GM20431 (cell line): ENCODE data around the gene MERTK.

Experiments
- in situ Hi-C: fragments of 300-500 bp; cut with MseI, MboI; formaldehyde crosslinking; loops from one replicate; pipeline ENCODE4 v1.15.0; 2020; ENCODE audit warnings: low sequenced_read_pairs; ENCODE audit not compliant: unreplicated experiment

The MERTK gene

DNA sequence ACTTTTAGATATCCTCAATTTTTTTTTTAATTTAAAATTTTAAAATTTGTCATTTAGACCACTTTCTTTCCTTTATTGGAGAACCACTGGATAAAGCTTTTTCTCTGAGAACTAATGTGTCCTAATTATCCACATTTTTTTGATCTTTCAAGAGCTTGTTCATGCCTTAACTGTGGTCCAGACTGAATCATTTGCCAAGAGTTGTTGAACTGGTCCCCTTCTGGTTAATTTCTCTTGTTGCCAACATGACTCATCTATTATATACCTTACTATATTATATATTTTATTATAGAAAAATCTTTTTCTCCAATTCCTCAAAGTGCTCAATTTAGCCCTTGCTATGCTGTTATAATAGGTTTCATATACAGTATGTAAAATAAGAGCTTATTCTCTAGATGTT lies 103.5 kb downstream of the MERTK start:
- in situ Hi-C loops = no loop called here

DNA sequence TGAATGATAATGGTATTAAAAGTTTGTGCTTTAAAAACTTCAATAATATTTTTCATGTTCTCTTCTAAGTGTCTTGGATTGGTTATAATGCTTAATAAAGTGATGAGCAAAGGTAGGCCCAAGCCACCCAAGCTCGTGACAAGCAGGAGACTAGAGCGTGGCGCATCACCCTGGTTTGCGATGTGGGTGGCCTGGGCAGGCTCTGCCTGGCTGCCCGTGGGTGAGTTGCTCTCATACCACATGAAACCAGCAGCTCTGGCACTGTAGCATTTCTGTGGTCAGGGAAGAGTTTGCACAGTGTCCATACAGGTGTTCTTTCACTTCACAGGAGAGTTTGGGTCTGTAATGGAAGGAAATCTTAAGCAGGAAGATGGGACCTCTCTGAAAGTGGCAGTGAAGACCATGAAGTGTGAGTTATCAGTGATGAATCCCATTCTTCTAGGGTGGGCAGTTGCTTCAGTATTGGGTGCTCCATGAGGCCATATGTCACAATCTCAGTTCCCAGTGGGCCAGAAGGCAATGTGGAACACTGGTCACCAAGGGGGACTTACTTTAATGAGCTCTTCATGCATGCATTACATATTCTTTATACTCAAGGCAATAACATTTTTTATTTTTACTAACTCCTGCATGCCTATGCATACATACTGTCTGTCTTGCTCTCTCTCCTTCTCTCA lies 105.3 kb downstream of the MERTK start:
- in situ Hi-C loops = no loop called here

DNA sequence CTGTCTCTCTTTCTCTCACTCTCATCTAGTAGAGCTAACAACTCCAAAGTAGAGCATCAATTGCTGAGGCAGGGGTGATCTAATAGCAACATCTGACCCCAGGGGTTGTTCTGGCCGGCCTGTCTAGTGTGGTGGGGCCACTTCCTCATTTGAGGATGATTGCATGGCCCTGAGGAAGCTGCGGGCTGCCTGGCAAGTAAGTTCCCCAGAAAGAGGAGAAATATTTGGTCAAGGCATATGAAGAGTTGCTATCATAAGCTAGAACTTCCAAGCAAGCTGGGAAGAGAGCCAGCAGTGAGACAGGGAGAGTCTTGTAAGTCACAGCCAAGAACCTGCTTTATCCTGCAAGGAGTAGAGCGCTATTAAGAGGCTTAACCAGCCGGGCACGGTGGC lies 105.8 kb downstream of the MERTK start:
- in situ Hi-C loops = no loop called here

DNA sequence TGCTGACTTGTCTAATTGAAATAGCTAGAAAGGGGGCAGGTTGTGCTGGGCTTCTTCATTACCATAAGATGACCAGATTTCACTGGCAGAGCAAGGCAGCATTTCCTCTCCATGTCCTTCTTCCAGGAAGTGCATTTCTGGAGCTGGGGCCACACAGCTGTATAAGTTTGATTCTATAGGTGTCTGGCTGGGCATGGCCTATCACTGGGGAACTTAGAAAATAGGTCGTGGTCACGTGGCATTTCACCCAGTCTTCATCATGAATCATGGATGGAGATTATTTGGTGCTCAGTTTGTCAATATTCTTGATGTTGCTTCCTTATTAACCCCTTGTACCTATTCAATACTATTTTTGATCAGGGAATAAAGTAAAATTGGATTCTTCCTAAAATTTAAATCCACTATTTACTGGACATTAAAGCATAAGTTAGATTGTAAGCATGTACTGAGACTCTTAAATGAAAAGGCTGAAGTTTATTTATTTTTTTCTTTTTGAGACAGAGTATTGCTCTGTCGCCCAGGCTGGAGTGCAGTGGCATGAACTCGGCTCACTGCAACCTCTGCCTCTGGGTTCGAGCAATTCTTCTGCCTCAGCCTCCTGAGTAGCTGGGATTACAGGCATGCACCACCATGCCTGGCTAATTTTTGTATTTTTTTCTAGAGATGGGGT lies 107.1 kb downstream of the MERTK start:
- in situ Hi-C loops = no loop called here

DNA sequence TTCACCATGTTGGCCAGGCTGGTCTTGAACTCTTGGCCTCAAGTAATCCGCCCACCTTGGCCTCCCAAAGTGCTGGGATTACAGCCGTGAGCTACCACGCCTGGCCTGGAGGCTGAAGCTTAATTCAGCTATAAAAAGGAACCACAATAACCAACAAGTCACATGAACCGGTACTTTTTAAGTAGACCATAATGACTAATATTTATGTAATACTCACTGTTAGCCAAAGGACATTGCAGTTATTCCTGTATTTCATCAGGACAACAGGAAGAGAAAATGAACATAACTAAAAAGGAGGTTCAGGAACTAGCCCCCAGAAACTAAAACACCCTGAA lies 107.6 kb downstream of the MERTK start:
- in situ Hi-C loops = no loop called here

DNA sequence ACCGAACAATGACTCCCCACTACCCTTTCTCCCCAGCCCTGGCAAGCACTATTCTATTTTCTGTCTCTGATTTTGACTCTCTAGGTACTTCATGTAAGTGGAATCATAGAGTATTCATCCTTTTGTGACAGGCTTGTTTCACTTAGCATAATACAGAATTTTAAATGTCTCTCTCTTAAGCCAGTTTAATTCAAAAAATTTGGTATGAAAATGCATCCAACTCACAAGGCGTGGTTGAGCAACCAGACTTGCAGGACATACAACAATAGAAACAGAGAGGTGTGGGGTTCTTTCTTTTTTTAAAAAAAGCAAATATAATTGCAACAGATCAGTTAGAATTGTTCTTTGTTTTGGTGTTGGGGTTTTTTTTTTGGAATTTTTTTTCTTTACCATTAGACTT lies 109.1 kb downstream of the MERTK start:
- in situ Hi-C loops = no loop called here

DNA sequence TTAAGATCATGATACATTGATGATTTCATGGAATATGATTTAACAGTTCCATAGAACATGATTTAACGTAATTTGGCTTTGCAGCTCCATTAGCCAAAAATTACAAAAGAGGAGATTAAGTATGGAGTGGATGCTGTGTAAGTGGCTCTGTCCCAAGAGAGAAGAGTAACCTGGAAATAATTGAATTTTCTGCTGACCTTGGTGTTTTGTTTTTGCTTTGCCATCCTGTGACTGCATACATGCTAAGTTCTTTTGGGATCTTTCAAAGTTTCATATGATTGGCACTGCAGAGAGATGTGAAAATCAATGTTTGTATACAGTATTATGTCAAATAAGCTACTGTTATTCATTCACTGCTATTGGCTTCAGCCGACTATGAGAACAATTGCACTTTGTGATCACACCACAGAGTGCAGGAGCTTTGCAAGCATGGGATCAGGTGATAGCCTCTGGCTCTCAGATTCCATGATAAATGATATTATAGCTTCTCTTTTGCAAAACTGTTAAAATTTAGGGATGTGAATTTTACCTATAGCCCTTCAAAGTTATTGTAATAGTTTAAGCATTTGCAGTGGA lies 110.6 kb downstream of the MERTK start:
- in situ Hi-C loops = no loop called here

DNA sequence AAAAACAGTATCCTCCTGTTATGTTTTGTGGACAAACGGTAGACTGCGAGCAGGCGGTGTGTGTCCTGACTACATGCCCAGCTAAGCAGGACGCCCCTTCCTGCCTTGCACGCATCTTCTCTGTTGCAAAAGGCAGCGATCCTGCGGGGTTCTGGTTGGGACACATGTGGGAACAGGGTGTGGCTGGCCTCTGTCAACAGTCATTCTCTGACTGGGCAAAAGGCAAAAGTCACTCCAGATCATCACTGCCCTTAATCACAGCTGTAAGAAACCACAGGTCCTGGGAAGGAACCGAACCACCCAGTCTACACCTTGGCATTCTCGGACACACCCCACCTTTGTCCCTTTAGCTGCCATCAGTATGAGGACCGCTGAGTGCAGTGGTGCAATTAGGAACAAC lies 112.3 kb downstream of the MERTK start:
- in situ Hi-C loops = no loop called here

DNA sequence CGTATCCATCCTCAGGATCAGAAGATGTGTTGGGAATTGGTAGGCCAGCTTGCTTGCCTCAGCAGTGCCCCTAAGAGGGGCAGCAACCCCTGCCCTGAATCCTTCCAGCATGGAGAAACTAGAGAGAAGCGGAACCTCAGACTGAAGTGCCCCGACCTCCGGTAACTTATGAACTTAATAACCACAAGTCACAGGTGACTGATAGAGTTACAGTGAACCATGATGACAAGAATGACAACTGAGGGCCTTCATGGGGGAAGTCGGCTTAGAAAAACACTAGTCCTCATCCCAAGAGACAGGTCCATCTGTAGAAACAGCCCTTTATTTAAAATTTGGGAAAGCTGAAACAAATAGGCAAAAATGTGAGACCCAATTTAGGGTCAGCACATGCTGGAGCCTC lies 114.1 kb downstream of the MERTK start:
- in situ Hi-C loops = no loop called here

DNA sequence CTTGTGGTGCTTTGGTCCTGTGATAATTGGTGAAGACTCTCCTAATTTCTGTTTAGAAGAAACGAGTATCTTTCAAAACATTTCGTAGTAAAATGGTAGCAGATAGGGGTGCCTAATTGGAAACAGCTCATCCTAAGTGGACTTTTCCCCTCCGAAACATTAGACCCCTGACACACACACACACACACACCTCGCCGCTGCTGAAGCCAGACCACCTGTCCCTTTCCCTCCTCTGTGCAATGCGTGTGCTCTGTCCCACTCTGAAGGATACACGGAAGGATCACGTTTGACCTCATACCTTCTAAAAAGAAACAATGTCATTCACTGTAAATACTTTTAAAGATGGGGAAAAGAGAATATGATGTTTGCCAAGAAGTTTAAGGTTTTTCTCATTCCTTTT lies 120.4 kb downstream of the MERTK start:
- in situ Hi-C loops = no loop called here

DNA sequence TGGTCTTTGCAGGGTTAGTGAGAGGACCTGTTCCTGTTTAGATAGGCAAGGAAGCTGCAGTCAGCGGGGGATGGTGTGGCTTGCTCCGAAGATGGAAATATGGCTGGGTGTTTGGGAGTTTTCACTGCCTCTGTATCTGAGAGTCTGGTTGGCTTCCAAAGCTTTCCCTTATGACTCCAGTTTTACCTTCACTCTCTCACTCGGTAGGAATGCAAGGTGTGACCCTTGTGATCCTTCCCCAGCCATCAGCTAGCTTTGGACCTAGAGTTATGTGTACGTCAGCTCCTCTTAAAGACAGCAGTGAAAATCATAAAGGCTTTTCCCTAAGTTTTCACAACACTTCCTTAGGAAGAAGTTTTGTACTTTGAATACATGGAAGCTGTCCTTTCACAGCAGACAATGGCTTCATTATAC lies 121.2 kb downstream of the MERTK start:
- in situ Hi-C loops = no loop called here

DNA sequence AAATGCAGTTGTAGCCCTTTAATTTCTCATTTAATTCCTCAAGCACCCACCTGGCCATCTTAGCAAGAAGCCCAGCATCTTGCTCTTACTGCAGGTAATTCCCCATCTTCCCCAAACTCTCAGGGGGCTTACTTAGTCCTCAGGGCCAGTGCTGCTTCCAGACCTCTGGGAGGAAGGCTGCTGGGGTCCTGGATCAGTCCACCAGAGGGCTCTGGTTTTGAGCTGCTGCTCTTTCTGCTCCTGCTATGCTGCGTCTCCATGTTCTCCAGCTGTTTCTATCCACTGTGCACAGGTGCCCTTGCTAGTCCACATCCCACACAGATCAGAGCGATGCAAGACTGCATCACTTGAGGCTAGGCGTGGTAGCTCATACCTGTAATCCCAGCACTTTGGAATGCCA lies 122.2 kb downstream of the MERTK start:
- in situ Hi-C loops = no loop called here

DNA sequence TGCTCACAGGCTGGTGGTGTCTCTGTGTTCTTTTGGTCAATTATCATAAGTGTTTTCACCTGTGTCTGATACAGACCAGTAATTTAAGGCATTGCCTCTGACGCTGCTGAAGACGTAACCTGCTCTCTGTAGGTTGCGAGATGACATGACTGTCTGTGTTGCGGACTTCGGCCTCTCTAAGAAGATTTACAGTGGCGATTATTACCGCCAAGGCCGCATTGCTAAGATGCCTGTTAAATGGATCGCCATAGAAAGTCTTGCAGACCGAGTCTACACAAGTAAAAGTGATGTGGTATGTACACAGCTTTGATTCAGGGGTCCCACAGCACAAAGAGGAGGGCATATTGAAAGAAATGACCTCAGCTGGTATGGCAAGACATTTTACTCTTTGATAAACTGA lies 122.9 kb downstream of the MERTK start:
- in situ Hi-C loops = no loop called here

DNA sequence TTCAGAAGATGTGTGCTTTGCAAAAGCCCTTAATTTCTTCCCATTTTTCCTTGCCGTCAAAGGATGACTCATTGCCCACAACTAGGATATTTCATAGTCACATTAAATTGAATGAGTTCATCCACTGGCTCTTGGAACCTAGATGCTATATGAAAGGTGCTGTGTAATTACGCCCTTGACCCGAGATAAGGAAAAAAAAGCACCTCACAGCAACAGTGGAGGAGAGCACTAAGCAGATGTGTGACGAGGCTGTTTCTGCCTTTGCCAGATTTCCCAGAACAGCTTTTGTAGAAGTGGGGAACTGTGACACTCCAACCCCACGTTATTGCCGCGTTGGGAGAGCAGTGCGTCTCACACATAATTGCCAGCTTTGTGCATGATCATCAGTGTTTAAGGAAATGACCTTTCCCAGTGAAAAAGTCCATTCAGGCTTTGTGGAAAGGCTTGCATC lies 123.4 kb downstream of the MERTK start:
- in situ Hi-C loops = no loop called here

DNA sequence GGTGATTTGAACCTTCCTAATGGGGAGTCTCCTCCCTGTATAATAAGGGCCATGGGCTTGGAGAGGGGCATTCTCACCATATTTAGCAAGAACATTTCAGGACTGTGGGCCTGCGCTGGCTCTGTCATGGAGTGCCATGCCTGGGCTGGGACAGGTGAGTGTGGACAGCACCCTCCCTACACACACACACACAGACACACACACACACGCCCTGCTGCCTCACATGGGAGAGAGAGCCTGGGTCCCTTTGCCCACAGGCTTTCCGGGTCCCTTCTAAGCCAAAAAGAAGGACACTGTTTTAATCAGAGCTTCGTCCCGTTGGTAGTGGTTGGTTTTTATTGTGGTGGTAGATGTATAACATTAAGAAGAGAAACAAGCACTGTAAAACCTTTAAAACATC lies 125.3 kb downstream of the MERTK start:
- in situ Hi-C loops = no loop called here

DNA sequence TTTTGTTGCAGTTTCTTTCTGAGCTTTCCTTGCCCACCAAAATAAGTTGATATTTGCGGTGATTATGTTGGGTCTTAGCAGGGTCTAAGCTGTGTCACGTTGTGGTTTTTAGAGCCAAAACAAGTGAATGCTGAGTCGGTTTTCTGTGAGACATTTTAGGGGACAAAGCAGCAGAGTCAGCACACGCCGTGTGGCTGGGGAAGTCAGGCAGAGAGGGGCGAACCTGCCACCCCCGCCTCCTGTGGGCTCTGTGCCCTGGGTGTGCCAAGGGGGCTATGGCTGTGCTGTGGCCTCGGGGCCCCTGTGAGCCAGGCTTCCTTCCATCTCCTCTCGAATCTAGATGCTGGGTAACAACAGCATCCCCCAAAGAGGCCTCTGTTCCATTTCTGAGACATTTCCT lies 125.8 kb downstream of the MERTK start:
- in situ Hi-C loops = no loop called here

DNA sequence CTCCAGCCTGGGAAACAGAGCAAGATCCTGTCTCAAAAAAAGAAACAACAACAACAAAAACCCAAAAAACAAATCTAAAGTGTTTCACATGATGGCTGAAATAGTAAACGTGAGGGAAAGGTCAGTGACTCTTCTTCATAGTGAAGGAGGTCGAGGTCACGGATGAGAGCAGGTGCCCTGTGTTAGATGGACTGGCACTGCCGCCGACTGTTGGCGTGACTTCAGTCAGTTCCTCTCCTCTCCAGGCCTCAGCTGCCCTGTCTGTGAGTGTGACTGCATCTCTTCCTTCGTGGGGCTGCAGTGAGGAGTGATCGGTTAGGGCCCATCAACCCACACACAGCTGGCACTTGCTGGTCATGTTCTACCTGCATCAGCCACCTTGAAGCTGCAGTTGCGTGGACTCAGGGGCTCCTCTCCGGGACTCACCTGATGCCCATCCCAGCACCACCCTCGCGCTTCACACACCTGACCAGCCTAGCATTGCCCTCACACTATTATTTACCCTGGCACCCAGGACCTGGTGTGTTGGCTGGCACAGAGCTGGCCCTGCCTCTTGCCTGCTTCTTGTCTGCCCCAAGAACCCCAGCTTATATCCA lies 126.6 kb downstream of the MERTK start:
- in situ Hi-C loops = no loop called here

DNA sequence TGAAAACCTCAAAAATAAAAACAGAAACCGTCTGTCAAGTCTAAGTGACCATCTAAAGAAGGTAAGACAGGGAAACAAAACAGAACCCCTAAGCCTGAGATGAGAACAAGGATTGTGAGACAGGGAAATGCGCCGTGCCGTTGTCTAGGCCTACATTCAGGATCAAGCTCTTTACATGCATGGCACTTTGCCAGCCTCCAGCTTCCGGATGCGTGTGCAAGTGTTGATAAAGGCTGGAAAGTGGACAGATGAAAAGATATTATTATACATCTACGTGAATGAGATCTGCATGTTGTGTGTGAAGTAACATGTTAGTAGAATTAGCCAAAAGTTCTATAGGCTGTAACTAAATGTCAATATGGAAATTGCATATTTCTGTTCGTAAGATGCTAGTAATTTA lies 128.1 kb downstream of the MERTK start:
- in situ Hi-C loops = no loop called here

DNA sequence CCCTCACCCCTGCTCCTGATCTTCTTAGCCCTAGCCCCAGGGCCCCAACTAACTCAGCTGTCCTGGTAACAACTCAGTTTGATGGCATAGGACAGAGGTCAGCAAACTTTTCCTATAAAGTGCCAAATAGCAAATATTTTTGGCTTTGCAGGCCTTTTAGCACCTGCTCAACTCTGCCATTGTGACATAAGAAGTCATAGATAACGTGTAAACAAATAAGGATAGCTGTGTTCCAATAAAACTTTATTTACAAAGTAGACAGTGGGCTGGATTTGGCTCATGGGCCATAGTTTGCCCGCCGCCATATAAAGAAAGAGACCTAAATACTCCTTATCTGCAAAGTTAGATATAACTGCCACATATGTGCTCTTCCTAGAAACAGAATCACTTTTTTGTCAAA lies 129.4 kb downstream of the MERTK start:
- in situ Hi-C loops = no loop called here

DNA sequence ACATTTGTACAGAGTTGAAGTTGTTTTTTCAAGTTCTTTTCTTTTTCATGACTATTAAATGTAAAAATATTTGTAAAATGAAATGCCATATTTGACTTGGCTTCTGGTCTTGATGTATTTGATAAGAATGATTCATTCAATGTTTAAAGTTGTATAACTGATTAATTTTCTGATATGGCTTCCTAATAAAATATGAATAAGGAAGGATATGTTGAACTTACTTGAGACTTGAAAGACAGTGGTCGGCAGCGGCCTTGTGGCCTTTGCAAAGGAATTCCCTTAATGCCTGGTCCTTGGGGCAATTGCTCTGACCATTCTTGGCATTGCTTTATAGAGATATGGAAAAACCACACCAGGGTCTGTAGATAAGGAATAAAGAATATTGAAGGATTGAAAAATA lies 130.8 kb downstream of the MERTK start:
- in situ Hi-C loops = no loop called here

DNA sequence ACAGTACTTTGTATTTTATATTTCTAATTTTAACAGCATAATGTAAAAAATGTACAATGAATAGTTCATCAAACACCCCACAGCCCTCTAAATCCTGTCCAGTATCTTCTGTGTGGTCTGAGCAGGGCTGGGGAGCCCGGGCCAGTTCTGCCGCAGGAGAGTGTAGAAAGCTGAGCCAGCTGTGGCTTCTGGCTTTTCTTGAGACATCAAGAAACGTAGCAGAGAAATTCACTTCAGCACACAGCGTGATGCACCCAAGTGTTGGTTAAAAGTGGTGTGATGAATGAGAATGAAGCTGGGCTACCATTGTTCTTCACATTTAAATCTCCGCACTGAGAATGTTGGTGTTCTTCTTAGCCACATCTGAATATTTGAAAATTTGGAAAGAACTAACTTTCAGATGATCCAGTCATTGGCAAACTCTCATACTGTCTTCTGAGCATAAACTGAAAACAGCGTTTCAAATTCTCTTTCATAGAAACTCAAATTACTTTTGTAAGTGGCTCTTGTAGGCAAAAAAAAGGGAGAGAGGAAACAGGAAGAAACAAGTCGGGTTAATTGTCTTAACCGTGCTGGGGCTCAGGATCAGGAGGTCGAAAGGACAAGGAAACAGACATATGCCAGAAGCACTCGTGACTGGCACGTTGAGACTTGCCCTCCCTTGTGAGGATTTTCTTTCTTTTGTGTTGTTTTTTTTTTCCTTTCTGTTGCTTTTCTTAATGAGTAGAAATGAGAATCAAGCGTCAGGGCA lies 133.2 kb downstream of the MERTK start:
- in situ Hi-C loops = no loop called here
